Endothelial cell of umbilical vein (primary cell): ENCODE results near the gene SRPK2. TPM values are rescaled to one million over a fixed set of nuclear protein-coding genes. Genes with fewer than 3 reads are reported as not detected.

Experiments used
- BruUV-seq: library from RNA; stranded (reverse); fragments of 400-500 nt; replicated peaks from 2 replicates; lab custom pipeline; 2021; lab: Mats Ljungman, UMichigan
- CTCF ChIA-PET: fragments of 300-600, 350-600 bp; sonication (Branson Sonifier 250); formaldehyde crosslinking; loops from one replicate; lab custom pipeline; 2021; ENCODE audit warnings: antibody characterized with exemption, inconsistent platforms; lab: Charles Lee
- POLR2A ChIA-PET: fragments of 300-600, 350-600 bp; sonication (Branson Sonifier 250); formaldehyde crosslinking; loops from one replicate; lab custom pipeline; 2021; ENCODE audit warnings: antibody characterized with exemption, inconsistent platforms; lab: Charles Lee
- DNase-seq: peaks from one replicate; pipeline ENCODE4 v3.0.0-alpha.2; 2011; ENCODE audit warnings: low read depth, low spot score
- FAIRE-seq: peaks from 2 replicates; lab custom pipeline; 2011; peaks lifted over from hg19 to GRCh38; lab: Jason Lieb, UNC
- H2AFZ ChIP-seq: 2 replicates; pipeline ENCODE4 v1.6.0; 2012; ENCODE audit warnings: low read depth, low read length, control low read depth, inconsistent platforms
- H3K27ac ChIP-seq: 2 replicates; pipeline ENCODE4 v1.5.1; 2011; ENCODE audit warnings: low read depth, mild to moderate bottlenecking, control low read depth, low read length, moderate library complexity; ENCODE audit not compliant: insufficient read depth
- H3K27me3 ChIP-seq, 2 experiments: 2 replicates each; pipeline versions ENCODE4 v1.6.0 to v1.6.1; 2011; ENCODE audit warnings: low read length in 2 of 2, mixed read lengths in 1 of 2; ENCODE audit not compliant: control insufficient read depth in 2 of 2, insufficient read depth in 2 of 2
- H3K36me3 ChIP-seq, 2 experiments: 2 replicates in 1 of 2; 3 replicates in 1 of 2; pipeline ENCODE4 v1.5.1; 2011; ENCODE audit warnings: low read length in 2 of 2, mild to moderate bottlenecking in 1 of 2, moderate library complexity in 1 of 2; ENCODE audit not compliant: control insufficient read depth in 2 of 2, insufficient read depth in 2 of 2; ENCODE audit errors: extremely low read depth in 1 of 2
- H3K4me1 ChIP-seq: 3 replicates; pipeline ENCODE4 v1.5.1; 2011; ENCODE audit warnings: mild to moderate bottlenecking, low read length; ENCODE audit not compliant: control insufficient read depth, insufficient read depth; ENCODE audit errors: extremely low read depth
- H3K4me2 ChIP-seq: 2 replicates; pipeline ENCODE4 v1.6.1; 2011; ENCODE audit warnings: low read length, control low read depth, mixed read lengths; ENCODE audit not compliant: insufficient read depth
- H3K4me3 ChIP-seq, 3 experiments: fragments of 200-600 bp in 1 of 3; sonication (generic), shearing (Covaris generic) in 1 of 3; replicated peaks in 1 of 3; 2 replicates each; pipeline ENCODE4 v1.5.1; 2011 to 2016; ENCODE audit warnings: control low read depth in 3 of 3, low read length in 3 of 3, mild to moderate bottlenecking in 2 of 3, inconsistent platforms in 1 of 3, low read depth in 1 of 3, moderate library complexity in 1 of 3; ENCODE audit not compliant: insufficient read depth in 1 of 3
- H3K79me2 ChIP-seq: 2 replicates; pipeline ENCODE4 v1.6.0; 2012; ENCODE audit warnings: low read length, inconsistent platforms; ENCODE audit not compliant: control insufficient read depth, insufficient read depth
- H3K9ac ChIP-seq: replicated peaks from 2 replicates; pipeline ENCODE3; 2011; ENCODE audit warnings: low read length, control low read depth; ENCODE audit not compliant: insufficient read depth; ENCODE audit errors: extremely low read depth
- H3K9me1 ChIP-seq: replicated peaks from 3 replicates; pipeline ENCODE4 v1.6.0; 2011; ENCODE audit warnings: mild to moderate bottlenecking, low read length; ENCODE audit not compliant: control insufficient read depth, insufficient read depth; ENCODE audit errors: extremely low read depth
- H3K9me3 ChIP-seq: replicated peaks from 2 replicates; pipeline ENCODE4 v1.5.1; 2012; ENCODE audit warnings: low read length, inconsistent platforms; ENCODE audit not compliant: control insufficient read depth, insufficient read depth
- H4K20me1 ChIP-seq: replicated peaks from 2 replicates; pipeline ENCODE3; 2011; ENCODE audit warnings: mild to moderate bottlenecking, low read length; ENCODE audit not compliant: control insufficient read depth, insufficient read depth; ENCODE audit errors: extremely low read depth
- EZH2 ChIP-seq: IDR thresholded peaks from 2 replicates; pipeline ENCODE4 v1.6.1; 2012; ENCODE audit warnings: borderline replicate concordance, low read depth, mild to moderate bottlenecking, moderate library complexity, low read length, inconsistent platforms; ENCODE audit not compliant: severe bottlenecking
- FOS ChIP-seq: IDR thresholded peaks from 2 replicates; pipeline ENCODE4 v1.6.1; 2011; ENCODE audit warnings: mild to moderate bottlenecking, low read length, moderate library complexity, borderline replicate concordance; ENCODE audit not compliant: insufficient read depth
- GATA2 ChIP-seq: IDR thresholded peaks from 2 replicates; pipeline ENCODE4 v1.7.0; 2011; ENCODE audit warnings: low read depth, mild to moderate bottlenecking, moderate library complexity, mixed read lengths, low read length; ENCODE audit not compliant: insufficient read length, insufficient read depth
- JUN ChIP-seq: IDR thresholded peaks from 2 replicates; pipeline ENCODE4 v1.6.1; 2011; ENCODE audit warnings: borderline replicate concordance, low read depth; ENCODE audit not compliant: insufficient read length, insufficient read depth
- MYC ChIP-seq: IDR thresholded peaks from one replicate; pipeline ENCODE4 v1.6.1; 2011; ENCODE audit warnings: mild to moderate bottlenecking, low read depth, low read length
- POLR2A ChIP-seq: IDR thresholded peaks from 2 replicates; pipeline ENCODE4 v1.6.1; 2012; ENCODE audit warnings: low read depth, mild to moderate bottlenecking, control low read depth, low read length
- POLR2AphosphoS5 ChIP-seq: IDR thresholded peaks from 2 replicates; pipeline ENCODE4 v1.6.1; 2012; ENCODE audit warnings: low read depth, mild to moderate bottlenecking, control low read depth, low read length, moderate library complexity; ENCODE audit not compliant: insufficient read depth
- dilution Hi-C: fragments of 300-500 bp; cut with MboI; formaldehyde crosslinking; loops from one replicate; pipeline ENCODE4 v1.15.0; 2019; ENCODE audit warnings: low sequenced_read_pairs; ENCODE audit not compliant: extremely low pct_ligation_motif_present
- intact Hi-C: fragments of 100-400 bp; cut with micrococcal nuclease; formaldehyde crosslinking; loops from one replicate; pipeline ENCODE4 v1.10.0; 2022
- polyA plus RNA-seq, 4 experiments: library from polyadenylated mRNA; depleted of rRNA in 3 of 4; stranded (reverse) in 3 of 4; unstranded in 1 of 4; fragments of >200 nt; gene quantifications; 2 replicates each; pipeline versions ENCODE4 v1.2.1 to v1.2.3, GENCODE V29; 2011 to 2012; ENCODE audit warnings: missing spikeins in 1 of 4
- total RNA-seq: library from RNA; stranded (reverse); gene quantifications from 2 replicates; pipeline ENCODE4 v1.2.3, GENCODE V29; 2021
- TF ChIP-seq, protein P1 (sequence below), 2 donors: IDR thresholded peaks; 1 replicate in 1 of 2; 2 replicates in 1 of 2; pipeline ENCODE4 v1.5.1; 2011; ENCODE audit warnings: low read length in 2 of 2, mild to moderate bottlenecking in 2 of 2, moderate library complexity in 2 of 2, control low read depth in 1 of 2, inconsistent platforms in 1 of 2, low read depth in 1 of 2; ENCODE audit not compliant: insufficient read depth in 1 of 2; ENCODE audit errors: extremely low read depth in 1 of 2
- TF ChIP-seq, protein P2 (sequence below): IDR thresholded peaks from 2 replicates; pipeline ENCODE4 v1.6.1; 2011; ENCODE audit not compliant: insufficient read depth, insufficient read length

Gene SRPK2
- total and polyA plus RNA-seq, 2 donors (not counting 3 experiments of a cell fraction or from before 2014, with no cell fraction given): 13.4 to 55.2 TPM

DNA sequence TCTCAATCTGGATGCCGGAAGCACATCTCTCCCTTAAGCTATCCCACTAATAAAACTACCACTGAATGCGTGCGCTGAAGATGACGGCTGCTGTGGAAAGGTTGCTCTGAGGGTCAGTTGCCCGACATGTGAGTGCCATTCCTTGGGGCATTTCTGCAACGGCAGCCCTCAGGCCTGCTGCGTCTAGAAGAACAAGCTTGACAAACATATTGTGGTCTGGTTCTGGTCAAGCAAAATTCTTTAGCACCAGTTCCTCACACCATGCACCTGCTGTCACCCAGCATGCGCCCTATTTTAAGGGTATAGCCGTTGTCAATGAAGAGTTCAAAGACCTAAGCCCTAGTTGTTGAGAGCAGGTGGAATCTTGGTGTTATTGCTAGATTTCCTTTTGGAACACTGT is 184.2 kb downstream of the SRPK2 start:
- CTCF ChIA-PET: no interaction called here
- no peak overlapping the region for H3K4me3 ChIP-seq
- POLR2A ChIA-PET: no interaction called here
- TF ChIP-seq POLR2AphosphoS5: no peak
- no peak for TF ChIP-seq MYC
- TF ChIP-seq EZH2: no peak
- TF ChIP-seq GATA2: no peak
- TF ChIP-seq, protein P1, sequence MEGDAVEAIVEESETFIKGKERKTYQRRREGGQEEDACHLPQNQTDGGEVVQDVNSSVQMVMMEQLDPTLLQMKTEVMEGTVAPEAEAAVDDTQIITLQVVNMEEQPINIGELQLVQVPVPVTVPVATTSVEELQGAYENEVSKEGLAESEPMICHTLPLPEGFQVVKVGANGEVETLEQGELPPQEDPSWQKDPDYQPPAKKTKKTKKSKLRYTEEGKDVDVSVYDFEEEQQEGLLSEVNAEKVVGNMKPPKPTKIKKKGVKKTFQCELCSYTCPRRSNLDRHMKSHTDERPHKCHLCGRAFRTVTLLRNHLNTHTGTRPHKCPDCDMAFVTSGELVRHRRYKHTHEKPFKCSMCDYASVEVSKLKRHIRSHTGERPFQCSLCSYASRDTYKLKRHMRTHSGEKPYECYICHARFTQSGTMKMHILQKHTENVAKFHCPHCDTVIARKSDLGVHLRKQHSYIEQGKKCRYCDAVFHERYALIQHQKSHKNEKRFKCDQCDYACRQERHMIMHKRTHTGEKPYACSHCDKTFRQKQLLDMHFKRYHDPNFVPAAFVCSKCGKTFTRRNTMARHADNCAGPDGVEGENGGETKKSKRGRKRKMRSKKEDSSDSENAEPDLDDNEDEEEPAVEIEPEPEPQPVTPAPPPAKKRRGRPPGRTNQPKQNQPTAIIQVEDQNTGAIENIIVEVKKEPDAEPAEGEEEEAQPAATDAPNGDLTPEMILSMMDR (IDR thresholded peaks at IDR 0.05; ENCODE audit: extremely low read depth in 1 of 2, insufficient read depth in 1 of 2, low read depth in 1 of 2, low read length in 2 of 2): no peak
- TF ChIP-seq JUN: no peak
- H3K36me3 ChIP-seq: peaks cover 0 to 7% of the 10 kb centered on the region in 2 experiments
- H2AFZ ChIP-seq: no peak overlapping the region
- no peak overlapping the region for H3K4me2 ChIP-seq
- DNase-seq (no peak), FAIRE-seq (no peak)
- intact Hi-C loops: no loop called here
- H3K27ac ChIP-seq: no peak overlapping the region
- BruUV-seq: no TSS peak
- peaks cover 30% of the 10 kb centered on the region for H3K79me2 ChIP-seq
- no peak overlapping the region for H3K9ac ChIP-seq
- H3K9me1 ChIP-seq: no peaks in the 10 kb centered on the region
- H3K27me3 ChIP-seq: no peaks in the 10 kb centered on the region
- H3K9me3 ChIP-seq: no peaks in the 10 kb centered on the region
- H4K20me1 ChIP-seq: peaks cover 3% of the 10 kb centered on the region
- dilution Hi-C loops: no loop called here
- H3K4me1 ChIP-seq: no peaks in the 10 kb centered on the region

DNA sequence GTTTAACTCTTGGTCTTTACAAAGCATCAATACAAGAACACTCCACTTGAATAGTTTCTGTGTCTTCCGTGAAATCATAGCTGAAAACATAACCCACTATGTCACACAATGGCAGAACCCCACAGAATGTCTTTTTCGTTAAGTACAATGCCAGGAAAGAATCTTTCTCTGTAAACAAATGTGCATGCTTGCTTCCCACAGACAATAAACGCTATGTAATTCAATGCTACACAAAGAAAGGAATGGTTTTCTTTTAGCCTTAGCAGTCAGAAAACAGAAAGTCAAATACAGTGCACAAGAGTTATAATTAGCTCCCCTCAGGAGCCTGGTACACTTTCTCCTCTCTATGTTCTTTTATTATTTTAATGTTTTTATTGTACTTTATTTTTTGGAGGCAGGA is 186.1 kb downstream of the SRPK2 start:
- Histone ChIP-seq H3K4me2 (no peak overlapping the region), H3K27me3 (no peaks in the 10 kb centered on the region), H3K4me1 (no peaks in the 10 kb centered on the region), H3K9me3 (no peaks in the 10 kb centered on the region), H2AFZ (no peak overlapping the region), H3K27ac (no peak overlapping the region), H3K9me1 (no peaks in the 10 kb centered on the region), H3K4me3 (no peak overlapping the region), H4K20me1 (no peaks in the 10 kb centered on the region), H3K79me2 (peaks cover 23% of the 10 kb centered on the region), H3K9ac (no peak overlapping the region), H3K36me3 (peaks cover 0 to 7% of the 10 kb centered on the region in 2 experiments)
- FAIRE-seq: peak; percentile 55
- peak; percentile 57 for DNase-seq
- ChIA-PET CTCF (no interaction called here), POLR2A (no interaction called here)
- no TSS peak for BruUV-seq
- TF ChIP-seq JUN (no peak), FOS (no peak), POLR2AphosphoS5 (no peak), POLR2A (no peak), EZH2 (no peak), MYC (no peak), GATA2 (no peak)
- TF ChIP-seq, protein P2, sequence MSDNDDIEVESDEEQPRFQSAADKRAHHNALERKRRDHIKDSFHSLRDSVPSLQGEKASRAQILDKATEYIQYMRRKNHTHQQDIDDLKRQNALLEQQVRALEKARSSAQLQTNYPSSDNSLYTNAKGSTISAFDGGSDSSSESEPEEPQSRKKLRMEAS: no peak
- TF ChIP-seq, protein P1 (IDR thresholded peaks at IDR 0.05; ENCODE audit: extremely low read depth in 1 of 2, insufficient read depth in 1 of 2, low read depth in 1 of 2, low read length in 2 of 2): no peak
- intact Hi-C loops (no loop called here), dilution Hi-C loops (no loop called here)
